AG04450 (cell line): ENCODE data around the gene TNNI2. TPM values are rescaled to one million over a fixed set of nuclear protein-coding genes. Genes with fewer than 3 reads are reported as not detected.

Source experiments
- CTCF ChIA-PET: fragments of 300-600, 350-600 bp; formaldehyde crosslinking; extraction: SDS; loops from one replicate; lab custom pipeline; 2022; ENCODE audit warnings: antibody characterized with exemption, inconsistent platforms; lab: Charles Lee
- POLR2A ChIA-PET: fragments of 350-600 bp; formaldehyde crosslinking; extraction: SDS; loops from one replicate; lab custom pipeline; 2021; ENCODE audit warnings: antibody characterized with exemption, inconsistent platforms; lab: Yijun Ruan, JAX
- DNase-seq: peaks from one replicate; pipeline ENCODE4 v3.0.0-alpha.2; 2011; ENCODE audit warnings: low read depth, low spot score
- H3K27ac ChIP-seq: one replicate; pipeline ENCODE4 v1.5.1; 2012; ENCODE audit warnings: low read depth, low read length, control low read depth
- H3K27me3 ChIP-seq: one replicate; pipeline ENCODE4 v1.6.0; 2012; ENCODE audit warnings: low read length; ENCODE audit not compliant: control insufficient read depth, insufficient read depth
- H3K4me3 ChIP-seq: 2 replicates; pipeline ENCODE4 v1.5.1; 2011; ENCODE audit warnings: mild to moderate bottlenecking, low read depth, low read length, control low read depth
- H3K9me3 ChIP-seq: 2 replicates; pipeline ENCODE4 v1.5.1; 2012; ENCODE audit warnings: low read length; ENCODE audit not compliant: control insufficient read depth, insufficient read depth
- polyA plus RNA-seq: library from polyadenylated mRNA; depleted of rRNA; stranded (reverse); fragments of >200 nt; gene quantifications from 2 replicates; pipeline ENCODE4 v1.2.3, GENCODE V29; 2011; rRNA removed
- small RNA-seq: library from RNA; depleted of rRNA; stranded (forward); fragments of <200 nt; gene quantifications from one replicate; pipeline ENCODE3, GENCODE V24; 2012; ENCODE audit warnings: low read depth; ENCODE audit not compliant: insufficient read length
- TF ChIP-seq, protein P1 (sequence below): IDR thresholded peaks from 2 replicates; pipeline ENCODE4 v1.5.1; 2011; ENCODE audit warnings: low read depth, low read length, control low read depth, inconsistent platforms

The TNNI2 gene
- polyA plus RNA-seq, 1 experiment, result not detected

DNA sequence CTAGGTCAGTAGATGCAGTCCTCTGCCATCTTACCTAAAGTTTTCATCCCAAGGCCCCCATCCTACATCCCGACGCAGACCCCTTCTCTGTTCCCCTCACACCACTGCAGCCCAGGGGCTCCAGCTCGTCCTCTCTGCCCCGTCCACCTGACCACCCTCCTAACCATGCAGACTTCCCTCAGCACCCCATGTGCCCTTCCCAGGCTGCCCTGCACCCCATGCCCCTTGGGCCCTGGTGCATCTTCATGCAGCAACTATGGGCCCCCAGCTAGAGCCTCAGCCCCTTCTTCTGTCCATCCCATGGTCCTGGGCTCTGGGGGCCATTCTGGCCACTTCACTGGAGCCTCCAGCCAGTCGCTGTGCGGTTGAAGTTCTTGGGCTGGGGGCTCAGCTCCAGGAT, 50.0 kb downstream of the TNNI2 start:
- CTCF ChIA-PET, result no interaction called here
- POLR2A ChIA-PET, result no interaction called here
- DNase-seq, result no peak

DNA sequence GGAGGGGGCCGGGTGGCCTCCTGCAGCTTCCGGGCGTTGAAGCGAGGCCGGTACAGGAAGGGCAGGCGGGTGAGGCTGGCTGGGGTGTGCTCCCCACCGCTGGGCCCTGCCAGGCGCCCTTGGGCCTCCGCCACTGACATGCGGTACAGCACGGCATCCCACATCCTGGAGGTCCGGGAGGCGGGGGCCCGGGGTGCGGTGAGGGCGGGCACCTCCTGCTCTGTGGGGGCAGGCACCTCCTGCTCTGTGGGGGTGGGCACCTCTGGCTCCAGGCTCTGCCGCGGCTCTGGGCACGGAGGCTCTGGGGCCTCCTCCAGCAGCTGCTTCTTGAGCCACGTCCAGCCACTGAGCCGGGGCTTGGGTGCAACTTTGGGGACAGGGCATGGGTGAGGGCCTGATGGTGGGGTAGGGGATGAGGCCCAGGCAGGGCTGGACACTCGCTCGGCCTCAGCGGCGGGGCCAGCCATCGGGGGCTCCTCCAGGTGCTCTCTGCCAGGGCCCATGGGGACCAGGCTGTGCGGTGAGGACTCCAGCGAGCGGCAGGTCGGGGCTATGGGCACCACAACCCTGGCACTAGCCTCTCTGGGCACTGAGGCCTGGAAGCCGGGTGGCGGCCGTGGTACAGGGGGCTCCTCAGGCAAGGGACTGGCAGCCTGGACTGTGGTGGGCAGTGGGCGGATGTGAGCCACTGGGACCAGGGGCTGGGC, 50.6 kb downstream of the TNNI2 start:
- CTCF ChIA-PET, result no interaction called here

More for the DNA sequence above, 50.0 kb downstream of the TNNI2 start:
- Histone ChIP-seq H3K27ac (no peak overlapping the region), H3K4me3 (no peak overlapping the region), H3K9me3 (no peaks in the 10 kb centered on the region), H3K27me3 (peaks cover 17% of the 10 kb centered on the region)
- TF ChIP-seq, protein P1, sequence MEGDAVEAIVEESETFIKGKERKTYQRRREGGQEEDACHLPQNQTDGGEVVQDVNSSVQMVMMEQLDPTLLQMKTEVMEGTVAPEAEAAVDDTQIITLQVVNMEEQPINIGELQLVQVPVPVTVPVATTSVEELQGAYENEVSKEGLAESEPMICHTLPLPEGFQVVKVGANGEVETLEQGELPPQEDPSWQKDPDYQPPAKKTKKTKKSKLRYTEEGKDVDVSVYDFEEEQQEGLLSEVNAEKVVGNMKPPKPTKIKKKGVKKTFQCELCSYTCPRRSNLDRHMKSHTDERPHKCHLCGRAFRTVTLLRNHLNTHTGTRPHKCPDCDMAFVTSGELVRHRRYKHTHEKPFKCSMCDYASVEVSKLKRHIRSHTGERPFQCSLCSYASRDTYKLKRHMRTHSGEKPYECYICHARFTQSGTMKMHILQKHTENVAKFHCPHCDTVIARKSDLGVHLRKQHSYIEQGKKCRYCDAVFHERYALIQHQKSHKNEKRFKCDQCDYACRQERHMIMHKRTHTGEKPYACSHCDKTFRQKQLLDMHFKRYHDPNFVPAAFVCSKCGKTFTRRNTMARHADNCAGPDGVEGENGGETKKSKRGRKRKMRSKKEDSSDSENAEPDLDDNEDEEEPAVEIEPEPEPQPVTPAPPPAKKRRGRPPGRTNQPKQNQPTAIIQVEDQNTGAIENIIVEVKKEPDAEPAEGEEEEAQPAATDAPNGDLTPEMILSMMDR, result no peak

DNA sequence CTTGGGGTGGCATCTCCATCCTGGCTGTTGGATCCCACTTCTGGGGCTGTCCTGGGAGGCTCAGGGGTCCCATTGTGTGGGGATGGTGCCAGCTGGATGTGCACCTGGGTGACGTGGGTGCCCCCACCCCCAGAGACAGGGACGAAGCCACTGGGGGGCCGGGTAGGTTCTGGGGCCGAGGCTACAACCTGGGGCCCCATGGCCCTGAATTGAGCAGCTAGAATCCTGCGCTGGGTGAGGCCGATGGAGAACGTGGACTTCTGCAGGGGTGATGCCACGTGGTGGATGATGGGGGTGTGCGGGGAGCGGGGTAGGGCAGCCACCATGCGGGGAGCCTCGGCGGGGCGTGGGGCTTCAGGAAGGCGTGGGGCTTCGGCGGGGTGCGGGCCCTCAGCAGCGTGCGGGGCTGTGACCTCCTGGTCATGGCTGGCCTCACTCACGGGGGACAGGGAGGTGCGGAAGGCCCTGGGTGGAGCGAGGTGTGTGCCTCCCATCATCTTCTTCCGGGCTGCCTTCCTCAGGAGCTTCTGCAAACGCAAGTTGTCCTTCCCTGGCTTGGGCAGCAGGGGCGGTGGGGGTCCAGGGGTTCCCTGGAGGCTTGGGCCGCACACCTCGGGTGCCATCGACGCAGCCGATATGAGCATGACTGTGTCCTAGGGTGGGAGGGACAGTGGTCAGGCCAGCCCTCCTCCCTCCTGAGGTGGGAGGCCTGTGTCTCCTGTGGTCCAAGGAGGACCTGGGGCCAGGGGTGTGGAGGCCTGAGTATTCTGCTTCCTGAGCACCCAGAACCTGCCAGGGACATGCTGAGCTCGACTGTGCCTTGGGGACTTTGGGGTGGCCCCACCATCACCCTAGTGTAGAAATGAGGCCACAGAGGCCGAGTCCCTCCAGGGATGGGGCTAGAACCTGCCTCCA, 51.4 kb downstream of the TNNI2 start:
- CTCF ChIA-PET, result no interaction called here
- TF ChIP-seq, protein P1, result no peak
- no peak overlapping the region for H3K27ac ChIP-seq
- POLR2A ChIA-PET, result no interaction called here
- DNase-seq, result no peak
- H3K27me3 ChIP-seq, result peaks cover 17% of the 10 kb centered on the region
- H3K4me3 ChIP-seq, result no peak overlapping the region
- no peaks in the 10 kb centered on the region for H3K9me3 ChIP-seq

More for the DNA sequence above, 50.6 kb downstream of the TNNI2 start:
- DNase-seq, result no peak
- Histone ChIP-seq H3K27ac (no peak overlapping the region), H3K4me3 (no peak overlapping the region), H3K9me3 (no peaks in the 10 kb centered on the region), H3K27me3 (peaks cover 14% of the 10 kb centered on the region)
- POLR2A ChIA-PET, result no interaction called here
- TF ChIP-seq, protein P1, result no peak

Small RNA genes within 50 kb of the gene (small RNA-seq; reads per million reads assigned to genes)
- gene AC051649.1, result not detected
- not detected for gene MIR4298

Other genes starting within 250 kb of the TNNI2 start
- not detected in 2 replicates for gene KRTAP5-2, start 240.7 kb upstream of the TNNI2 start, polyA plus RNA-seq
- not detected in 2 replicates for gene KRTAP5-3, start 230.5 kb upstream of the TNNI2 start, polyA plus RNA-seq
- gene KRTAP5-4, start 216.8 kb upstream of the TNNI2 start, polyA plus RNA-seq, result not detected in 2 replicates
- gene KRTAP5-5, start 209.2 kb upstream of the TNNI2 start, polyA plus RNA-seq, result not detected in 2 replicates
- gene KRTAP5-6, start 141.8 kb upstream of the TNNI2 start, polyA plus RNA-seq, result not detected in 2 replicates
- gene IFITM10, start 88.4 kb upstream of the TNNI2 start, polyA plus RNA-seq, result 0.04 TPM in 1 of 2 replicates, not detected in the other
- gene CTSD, start 75.1 kb upstream of the TNNI2 start, polyA plus RNA-seq, result 77.8 and 136 TPM in 2 replicates
- gene SYT8, start 4.0 kb upstream of the TNNI2 start, polyA plus RNA-seq, result not detected in 2 replicates
- 0.10 TPM in 1 of 2 replicates, not detected in the other for gene LSP1, start 14.1 kb downstream of the TNNI2 start, polyA plus RNA-seq
- not detected in 2 replicates for gene PRR33, start 52.9 kb downstream of the TNNI2 start, polyA plus RNA-seq
- gene TNNT3, start 80.7 kb downstream of the TNNI2 start, polyA plus RNA-seq, result not detected in 2 replicates
- gene MRPL23, start 108.4 kb downstream of the TNNI2 start, polyA plus RNA-seq, result 63.3 and 78.3 TPM in 2 replicates
- 0.10 and 0.21 TPM in 2 replicates for gene H19, start 158.9 kb downstream of the TNNI2 start, polyA plus RNA-seq